Measurements from ENCODE around the gene HDAC4.

DNA sequence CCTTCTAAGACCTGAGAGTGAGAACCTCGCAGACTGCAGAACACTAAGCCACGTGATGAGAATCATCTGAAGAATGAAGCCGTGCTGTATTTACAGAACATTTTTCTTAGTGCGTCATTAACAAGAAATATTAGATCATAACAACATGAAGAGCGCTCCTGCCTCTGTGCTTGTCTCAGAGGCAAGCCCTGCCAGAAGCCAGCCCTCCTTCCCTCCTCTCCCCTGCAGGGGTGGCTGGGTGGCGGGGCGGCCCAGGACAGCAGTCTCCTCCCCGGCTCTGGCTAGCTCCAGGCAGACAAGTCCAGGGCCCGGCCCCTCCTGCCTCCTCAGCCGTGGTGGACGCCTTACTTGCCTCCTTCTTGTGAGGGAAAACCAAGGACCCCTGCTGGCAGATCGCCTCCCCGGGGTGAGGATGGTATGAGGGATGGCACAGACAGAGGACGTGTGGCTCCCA, 290.2 kb downstream of the HDAC4 start:
- no peak for TF ChIP-seq POLR2A (IDR thresholded peaks at IDR 0.05)
- TF ChIP-seq, protein P1, sequence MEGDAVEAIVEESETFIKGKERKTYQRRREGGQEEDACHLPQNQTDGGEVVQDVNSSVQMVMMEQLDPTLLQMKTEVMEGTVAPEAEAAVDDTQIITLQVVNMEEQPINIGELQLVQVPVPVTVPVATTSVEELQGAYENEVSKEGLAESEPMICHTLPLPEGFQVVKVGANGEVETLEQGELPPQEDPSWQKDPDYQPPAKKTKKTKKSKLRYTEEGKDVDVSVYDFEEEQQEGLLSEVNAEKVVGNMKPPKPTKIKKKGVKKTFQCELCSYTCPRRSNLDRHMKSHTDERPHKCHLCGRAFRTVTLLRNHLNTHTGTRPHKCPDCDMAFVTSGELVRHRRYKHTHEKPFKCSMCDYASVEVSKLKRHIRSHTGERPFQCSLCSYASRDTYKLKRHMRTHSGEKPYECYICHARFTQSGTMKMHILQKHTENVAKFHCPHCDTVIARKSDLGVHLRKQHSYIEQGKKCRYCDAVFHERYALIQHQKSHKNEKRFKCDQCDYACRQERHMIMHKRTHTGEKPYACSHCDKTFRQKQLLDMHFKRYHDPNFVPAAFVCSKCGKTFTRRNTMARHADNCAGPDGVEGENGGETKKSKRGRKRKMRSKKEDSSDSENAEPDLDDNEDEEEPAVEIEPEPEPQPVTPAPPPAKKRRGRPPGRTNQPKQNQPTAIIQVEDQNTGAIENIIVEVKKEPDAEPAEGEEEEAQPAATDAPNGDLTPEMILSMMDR (IDR thresholded peaks at IDR 0.05), result no peak

Measured in testis (tissue), 2 donors.